GM13976 (cell line): ENCODE data around the gene UQCRFS1.

ENCODE experiments used
- DNase-seq: peaks from one replicate; pipeline ENCODE4 v3.0.0; 2012; ENCODE audit warnings: low spot score
- CTCF ChIP-seq: IDR thresholded peaks from 2 replicates; pipeline ENCODE4 v1.5.1; 2012; ENCODE audit warnings: borderline replicate concordance, mild to moderate bottlenecking; ENCODE audit not compliant: insufficient read depth; ENCODE audit errors: extremely low read depth, missing control alignments, control extremely low read depth
- in situ Hi-C: fragments of 300-500 bp; cut with MboI; formaldehyde crosslinking; loops from one replicate; pipeline ENCODE4 v1.12.0; 2022; ENCODE audit warnings: low sequenced_read_pairs, mixed read lengths, inconsistent platforms; ENCODE audit not compliant: unreplicated experiment

The UQCRFS1 gene

GRCh38 chr19:29170554-29170953, 42.4 kb downstream of the UQCRFS1 start:
- DNase-seq: no peak
- in situ Hi-C loops: no loop called here
- no peak for TF ChIP-seq CTCF

- in situ Hi-C loops: no loop called here
- no peak for TF ChIP-seq CTCF
- no peak for DNase-seq
These were observed 50.3 kb downstream of the UQCRFS1 start for GRCh38 chr19:29162694-29163093.

- TF ChIP-seq CTCF: no peak
- in situ Hi-C loops: no loop called here
- no peak for DNase-seq
These were observed 57.3 kb downstream of the UQCRFS1 start for GRCh38 chr19:29155683-29156082.
